Osteoblast (primary cell): Measurements from ENCODE around the gene PACSIN1. TPM values are rescaled to one million over a fixed set of nuclear protein-coding genes. Genes with fewer than 3 reads are reported as not detected.

Source experiments
- DNase-seq: peaks from one replicate; pipeline ENCODE4 v3.0.0; 2011; ENCODE audit warnings: low spot score, mixed read lengths; ENCODE audit not compliant: insufficient read length; ENCODE audit errors: missing footprints
- H2AFZ ChIP-seq: 2 replicates; pipeline ENCODE4 v1.6.0; 2011; ENCODE audit warnings: mild to moderate bottlenecking, low read length
- H3K27ac ChIP-seq: 2 replicates; pipeline ENCODE4 v1.5.1; 2011; ENCODE audit warnings: mild to moderate bottlenecking, low read depth, low read length, moderate library complexity
- H3K27me3 ChIP-seq: 2 replicates; pipeline ENCODE4 v1.6.0; 2012; ENCODE audit warnings: mild to moderate bottlenecking, control low read depth, inconsistent platforms, low read length, moderate library complexity; ENCODE audit not compliant: insufficient read depth
- H3K36me3 ChIP-seq: 2 replicates; pipeline ENCODE4 v1.5.1; 2011; ENCODE audit warnings: mild to moderate bottlenecking, low read length, control low read depth, moderate library complexity; ENCODE audit not compliant: insufficient read depth
- H3K4me1 ChIP-seq: 2 replicates; pipeline ENCODE4 v1.5.1; 2011; ENCODE audit warnings: mild to moderate bottlenecking, low read length, control low read depth, moderate library complexity; ENCODE audit not compliant: insufficient read depth
- H3K4me2 ChIP-seq: 2 replicates; pipeline ENCODE4 v1.6.0; 2011; ENCODE audit warnings: mild to moderate bottlenecking, low read length; ENCODE audit not compliant: insufficient read depth
- H3K4me3 ChIP-seq: fragments of 200-600 bp; sonication (generic); 3 replicates; pipeline ENCODE4 v1.5.1; 2012; ENCODE audit warnings: mild to moderate bottlenecking, low read length, inconsistent platforms; ENCODE audit not compliant: insufficient read depth
- H3K79me2 ChIP-seq: 2 replicates; pipeline ENCODE4 v1.6.0; 2012; ENCODE audit warnings: mild to moderate bottlenecking, low read length, control low read depth, inconsistent platforms; ENCODE audit not compliant: insufficient read depth
- H3K9me3 ChIP-seq: 2 replicates; pipeline ENCODE4 v1.5.1; 2011; ENCODE audit warnings: low read depth, low read length, control low read depth
- H4K20me1 ChIP-seq: 2 replicates; pipeline ENCODE4 v1.6.0; 2012; ENCODE audit warnings: mild to moderate bottlenecking, low read length, control low read depth; ENCODE audit not compliant: insufficient read depth
- CTCF ChIP-seq: IDR thresholded peaks from 2 replicates; pipeline ENCODE4 v1.5.1; 2011; ENCODE audit warnings: mild to moderate bottlenecking, low read depth, low read length, moderate library complexity; ENCODE audit errors: extremely low read depth
- total RNA-seq: library from RNA; depleted of rRNA; stranded (reverse); fragments of >200 nt; gene quantifications from 2 replicates; pipeline ENCODE4 v1.2.3, GENCODE V29; 2012

Gene PACSIN1
- total RNA-seq, 1 donor: not detected

DNA sequence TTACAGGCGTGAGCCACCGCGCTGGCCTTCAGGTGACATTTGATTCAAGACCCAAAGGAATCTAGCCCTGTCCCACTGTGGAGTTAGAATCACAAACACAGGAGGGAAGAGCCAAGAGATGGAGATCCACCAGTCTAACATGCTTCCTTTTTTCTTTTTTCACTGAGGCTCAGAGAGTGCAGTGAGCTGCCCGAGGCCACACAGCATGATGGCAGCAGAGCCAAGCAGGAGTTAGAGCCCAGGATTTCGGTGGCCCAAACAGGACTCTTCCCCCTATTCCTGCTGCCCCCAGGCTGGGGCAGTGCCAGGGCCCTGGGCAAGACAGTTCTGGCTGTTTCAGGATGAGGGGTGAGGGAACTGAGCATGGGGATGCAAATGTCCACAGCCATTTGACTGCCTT is 98.3 kb downstream of the PACSIN1 start:
- no peaks in the 10 kb centered on the region for H3K4me1 ChIP-seq

DNA sequence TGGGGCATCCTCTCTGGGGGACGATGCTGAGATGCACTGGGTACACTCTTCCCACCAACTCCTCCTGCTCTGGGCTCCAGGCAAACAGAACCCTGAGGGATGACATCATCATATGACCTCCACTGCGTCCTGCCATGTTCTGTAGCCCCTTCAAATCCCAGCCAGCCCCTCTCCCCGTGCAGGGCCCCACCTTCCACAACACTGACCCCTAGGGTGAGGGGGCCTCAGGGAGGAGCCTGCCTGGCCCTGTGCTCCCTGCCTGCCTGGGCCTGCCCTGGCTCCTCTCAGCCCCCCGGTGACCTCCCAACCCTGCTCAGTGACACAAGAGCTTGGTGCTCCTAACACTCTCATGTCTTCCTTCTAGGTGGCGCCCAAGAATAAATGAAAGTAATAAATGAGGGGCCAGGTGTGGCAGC is 99.9 kb downstream of the PACSIN1 start:
- H3K79me2 ChIP-seq: no peaks in the 10 kb centered on the region
- no peak for TF ChIP-seq CTCF

More for the DNA sequence above, 98.3 kb downstream of the PACSIN1 start:
- no peaks in the 10 kb centered on the region for H4K20me1 ChIP-seq
- no peaks in the 10 kb centered on the region for H3K36me3 ChIP-seq
- H3K9me3 ChIP-seq: no peaks in the 10 kb centered on the region
- no peaks in the 10 kb centered on the region for H3K27me3 ChIP-seq
- DNase-seq: no peak
- TF ChIP-seq CTCF: no peak
- H3K4me3 ChIP-seq: no peak overlapping the region
- no peaks in the 10 kb centered on the region for H3K79me2 ChIP-seq
- H2AFZ ChIP-seq: no peak overlapping the region
- H3K27ac ChIP-seq: no peak overlapping the region
- H3K4me2 ChIP-seq: no peak overlapping the region

GRCh38 chr6:34566830-34567546 is 101.1 kb downstream of the PACSIN1 start:
- Histone ChIP-seq H3K4me3 (no peak overlapping the region), H3K27me3 (peaks cover 3% of the 10 kb centered on the region), H2AFZ (no peak overlapping the region), H3K79me2 (no peaks in the 10 kb centered on the region), H4K20me1 (no peaks in the 10 kb centered on the region), H3K36me3 (no peaks in the 10 kb centered on the region), H3K4me1 (no peaks in the 10 kb centered on the region), H3K27ac (no peak overlapping the region), H3K9me3 (no peaks in the 10 kb centered on the region), H3K4me2 (no peak overlapping the region)
- no peak for TF ChIP-seq CTCF
- peak; percentile 52 for DNase-seq

More for the DNA sequence above, 99.9 kb downstream of the PACSIN1 start:
- H4K20me1 ChIP-seq: no peaks in the 10 kb centered on the region
- no peaks in the 10 kb centered on the region for H3K9me3 ChIP-seq
- H3K4me3 ChIP-seq: no peak overlapping the region
- H3K27ac ChIP-seq: no peak overlapping the region
- no peaks in the 10 kb centered on the region for H3K4me1 ChIP-seq
- DNase-seq: peak; percentile 85
- no peak overlapping the region for H3K4me2 ChIP-seq
- H2AFZ ChIP-seq: no peak overlapping the region
- H3K27me3 ChIP-seq: peaks cover 3% of the 10 kb centered on the region
- H3K36me3 ChIP-seq: no peaks in the 10 kb centered on the region

DNA sequence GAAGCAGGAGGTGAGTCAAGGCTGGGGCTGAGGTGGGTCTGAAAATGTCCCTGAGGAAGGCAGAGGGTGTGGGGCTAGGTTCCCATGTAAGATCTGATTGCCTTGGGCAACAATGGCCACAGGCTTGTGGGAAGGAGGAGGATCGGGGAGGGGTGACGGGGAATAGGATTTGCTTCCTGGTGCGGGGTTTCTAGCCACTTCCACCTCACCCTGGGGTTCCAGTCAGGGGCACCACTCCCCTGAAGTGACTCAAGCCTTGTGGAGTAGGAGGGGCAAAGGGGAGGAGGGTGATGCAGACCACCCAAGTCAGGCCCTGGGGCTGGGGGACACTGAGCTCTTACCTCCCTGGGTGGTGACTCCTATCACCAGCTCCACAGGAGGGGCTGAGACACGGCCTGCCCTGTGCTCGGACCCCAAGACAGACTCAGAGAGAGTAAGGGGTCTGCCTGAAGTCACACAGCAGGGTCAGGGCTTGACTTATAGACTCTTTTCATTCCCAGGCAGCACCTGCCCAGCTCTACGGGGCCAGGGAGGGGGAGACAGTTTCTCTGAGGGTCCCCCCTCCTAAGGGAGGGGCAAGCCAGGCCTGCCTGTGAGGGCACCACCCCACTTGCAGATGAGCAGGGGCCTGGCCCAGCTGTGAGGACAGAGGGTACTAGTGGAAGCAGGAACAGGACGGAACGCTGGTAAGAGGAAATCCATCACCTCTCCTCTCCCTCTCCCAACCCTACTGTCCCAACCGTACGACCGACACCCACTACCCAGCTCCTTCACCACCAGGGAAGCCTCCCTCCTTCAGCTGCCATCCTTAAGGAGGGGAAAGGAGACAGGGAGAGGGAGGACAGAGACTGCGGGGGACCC is 102.7 kb downstream of the PACSIN1 start:
- peak; percentile 84 for DNase-seq
- Histone ChIP-seq H4K20me1 (peaks cover 4% of the 10 kb centered on the region), H3K4me2 (no peak overlapping the region), H2AFZ (no peak overlapping the region), H3K79me2 (no peaks in the 10 kb centered on the region), H3K27me3 (peaks cover 3% of the 10 kb centered on the region), H3K4me3 (no peak overlapping the region), H3K4me1 (no peaks in the 10 kb centered on the region), H3K27ac (no peak overlapping the region), H3K9me3 (no peaks in the 10 kb centered on the region), H3K36me3 (no peaks in the 10 kb centered on the region)
- TF ChIP-seq CTCF: no peak
